ENCODE results near the gene ZNF502.

ZNF502 gene

DNA sequence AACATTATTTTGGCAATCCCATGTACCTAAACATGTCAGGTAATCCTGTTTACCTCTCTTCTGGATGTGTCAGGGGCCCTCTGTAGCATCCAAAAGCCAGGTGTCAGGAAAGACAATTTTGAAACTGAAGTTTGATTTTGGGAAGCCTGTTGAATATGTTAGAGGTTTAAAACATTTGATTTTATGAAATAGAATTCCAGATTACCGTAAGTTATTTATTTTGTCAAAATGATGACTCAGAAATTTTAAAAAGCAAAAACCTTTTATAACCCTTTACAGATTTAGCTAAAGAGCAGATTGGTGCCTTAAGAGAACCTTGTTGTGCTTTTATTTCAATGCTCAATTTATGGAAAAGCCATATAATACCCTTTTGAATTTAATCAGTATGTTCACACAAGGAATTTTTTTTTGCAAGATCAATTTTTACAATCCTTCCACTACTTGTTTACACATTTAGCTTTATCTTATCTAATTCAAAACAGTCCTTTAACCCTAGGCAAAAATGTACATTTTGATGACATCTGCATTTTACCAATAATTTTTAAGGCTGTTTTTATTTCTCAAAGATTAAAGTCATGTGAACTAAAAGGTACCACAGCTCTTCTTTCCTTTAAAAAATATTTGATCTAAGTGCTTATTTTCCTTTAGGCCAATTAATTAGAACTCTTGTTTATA lies 59.1 kb downstream of the ZNF502 start:
- DNase-seq: no peak

- DNase-seq: no peak
Observed at GRCh38 chr3:44772099-44772442, 59.6 kb downstream of the ZNF502 start.

All from NCI-H2029 treated with DMSO at 0.1 percent for 48 hours (cell line).